HCT116 (cell line): ENCODE measurements around the gene EDNRA. TPM values are rescaled to one million over a fixed set of nuclear protein-coding genes. Genes with fewer than 3 reads are reported as not detected.
A peak's percentile ranks its signal among the peaks of the same experiment; 100 is the strongest.

Experiments
- ATAC-seq: fragments of 200-7000 bp; cut with Tn5 transposase; 2 replicates; pipeline ENCODE4 v1.9.1; 2020; ENCODE audit warnings: mild to moderate bottlenecking, moderate library complexity
- BruUV-seq: library from RNA; stranded (reverse); fragments of 400-500 nt; replicated peaks from 2 replicates; lab custom pipeline; 2021; lab: Mats Ljungman, UMichigan
- CTCF ChIA-PET: fragments of 300-600 bp; sonication (Branson Sonifier 250); formaldehyde crosslinking; loops from one replicate; lab custom pipeline; 2021; ENCODE audit warnings: antibody characterized with exemption; lab: Charles Lee
- POLR2A ChIA-PET: fragments of 300-600, 350-600 bp; sonication (Branson Sonifier 250); formaldehyde crosslinking; loops from one replicate; lab custom pipeline; 2021; ENCODE audit warnings: antibody characterized with exemption; lab: Charles Lee
- RAD21 ChIA-PET, 2 experiments: fragments of 300-600 bp; sonication (Branson Sonifier 250); formaldehyde crosslinking; loops; one replicate each; lab custom pipeline; 2023; ENCODE audit warnings: low total read pairs in 2 of 2; ENCODE audit not compliant: uncharacterized antibody in 2 of 2, unreplicated experiment in 2 of 2, low non-redundant PET in 1 of 2; lab: Charles Lee
- DNase-seq: peaks from one replicate; pipeline ENCODE4 v3.0.0-alpha.2; 2010; ENCODE audit warnings: low read depth, low spot score
- H2AFZ ChIP-seq: fragments of 200-600 bp; shearing (Covaris generic), sonication (generic); 2 replicates; pipeline ENCODE4 v1.6.1; 2017; ENCODE audit warnings: low read depth, mixed run types, mixed read lengths, antibody characterized with exemption, low read length; ENCODE audit not compliant: poor library complexity, severe bottlenecking
- H3K27ac ChIP-seq: 2 replicates; pipeline ENCODE4 v1.5.1; 2012; ENCODE audit warnings: low read depth, low read length
- H3K27me3 ChIP-seq: fragments of 200-600 bp; sonication (generic); 2 replicates; pipeline ENCODE4 v1.6.1; 2016; ENCODE audit warnings: mixed run types, low read length, mixed read lengths; ENCODE audit not compliant: insufficient read depth
- H3K36me3 ChIP-seq, 2 experiments: fragments of 200-500 bp in 1 of 2; fragments of 200-600 bp in 1 of 2; sonication (Bioruptor generic) in 1 of 2; sonication (generic) in 1 of 2; 2 replicates each; pipeline versions ENCODE4 v1.5.1 to v1.6.1; 2014 to 2016; ENCODE audit warnings: low read length in 2 of 2, inconsistent platforms in 1 of 2, mixed read lengths in 1 of 2, mixed run types in 1 of 2; ENCODE audit not compliant: insufficient read depth in 2 of 2, control insufficient read depth in 1 of 2
- H3K4me1 ChIP-seq, 2 experiments: fragments of 200-600 bp in 1 of 2; sonication (generic) in 1 of 2; 2 replicates each; pipeline versions ENCODE4 v1.5.1 to v1.6.1; 2012 to 2017; ENCODE audit warnings: low read length in 2 of 2, inconsistent platforms in 1 of 2, mild to moderate bottlenecking in 1 of 2, mixed read lengths in 1 of 2, mixed run types in 1 of 2, moderate library complexity in 1 of 2; ENCODE audit not compliant: insufficient read depth in 2 of 2, control insufficient read depth in 1 of 2
- H3K4me2 ChIP-seq: fragments of 200-600 bp; sonication (generic); 2 replicates; pipeline ENCODE4 v1.6.1; 2017; ENCODE audit warnings: mixed run types, low read length, mixed read lengths
- H3K4me3 ChIP-seq, 2 experiments: fragments of 200-600 bp in 1 of 2; sonication (generic) in 1 of 2; replicated peaks in 1 of 2; 2 replicates each; pipeline ENCODE4 v1.5.1; 2011 to 2016; ENCODE audit warnings: low read length in 2 of 2, control low read depth in 1 of 2, low read depth in 1 of 2, mild to moderate bottlenecking in 1 of 2, mixed read lengths in 1 of 2, mixed run types in 1 of 2
- H3K79me2 ChIP-seq: fragments of 200-600 bp; sonication (generic); 2 replicates; pipeline ENCODE4 v1.6.1; 2017; ENCODE audit warnings: mild to moderate bottlenecking, mixed run types, low read length, moderate library complexity, mixed read lengths; ENCODE audit not compliant: insufficient read depth
- H3K9ac ChIP-seq: fragments of 200-600 bp; sonication (generic); 2 replicates; pipeline ENCODE4 v1.6.1; 2016; ENCODE audit warnings: low read length, mixed read lengths
- H3K9me2 ChIP-seq: fragments of 200-600 bp; sonication (generic), shearing (Covaris generic); 2 replicates; pipeline ENCODE4 v1.6.1; 2017; ENCODE audit warnings: mixed run types, mild to moderate bottlenecking, moderate library complexity; ENCODE audit not compliant: insufficient read depth
- H3K9me3 ChIP-seq, 2 experiments: fragments of 200-500 bp in 1 of 2; fragments of 200-600 bp in 1 of 2; sonication (Bioruptor generic) in 1 of 2; sonication (generic) in 1 of 2; 2 replicates each; pipeline ENCODE4 v1.6.1; 2014 to 2017; ENCODE audit warnings: low read length in 2 of 2, mixed read lengths in 2 of 2, inconsistent platforms in 1 of 2, low read depth in 1 of 2, mild to moderate bottlenecking in 1 of 2, mixed run types in 1 of 2, moderate library complexity in 1 of 2; ENCODE audit not compliant: control insufficient read depth in 1 of 2, insufficient read depth in 1 of 2
- H4K20me1 ChIP-seq: fragments of 200-600 bp; sonication (generic), shearing (Covaris generic); 2 replicates; pipeline ENCODE4 v1.6.1; 2017; ENCODE audit warnings: mixed run types, mild to moderate bottlenecking, moderate library complexity; ENCODE audit not compliant: insufficient read depth
- EGR1 ChIP-seq: IDR thresholded peaks from 2 replicates; pipeline ENCODE4 v1.6.1; 2012; ENCODE audit warnings: low read depth
- ELF1 ChIP-seq: IDR thresholded peaks from 2 replicates; pipeline ENCODE4 v1.6.1; 2012; ENCODE audit warnings: low read depth, borderline replicate concordance
- EZH2phosphoT487 ChIP-seq: fragments of 200-600 bp; IDR thresholded peaks from 2 replicates; pipeline ENCODE4 v1.6.1; 2018; ENCODE audit warnings: antibody characterized with exemption, borderline replicate concordance
- JUND ChIP-seq: IDR thresholded peaks from 2 replicates; pipeline ENCODE4 v1.6.1; 2012
- RAD21 ChIP-seq: IDR thresholded peaks from 2 replicates; pipeline ENCODE4 v1.6.1; 2012; ENCODE audit warnings: low read depth, mild to moderate bottlenecking
- REST ChIP-seq: IDR thresholded peaks from 2 replicates; pipeline ENCODE4 v1.6.1; 2012; ENCODE audit warnings: low read depth
- SIN3A ChIP-seq: IDR thresholded peaks from 2 replicates; pipeline ENCODE4 v1.6.1; 2012; ENCODE audit warnings: low read depth
- SP1 ChIP-seq: IDR thresholded peaks from 2 replicates; pipeline ENCODE4 v1.6.1; 2012; ENCODE audit warnings: low read depth
- SRF ChIP-seq: IDR thresholded peaks from 2 replicates; pipeline ENCODE4 v1.6.1; 2012; ENCODE audit warnings: low read depth
- TCF7L2 ChIP-seq: IDR thresholded peaks from 2 replicates; pipeline ENCODE4 v1.7.0; 2011; ENCODE audit warnings: borderline replicate concordance, inconsistent platforms; ENCODE audit not compliant: insufficient read depth, insufficient read length; ENCODE audit errors: extremely low read depth
- YY1 ChIP-seq: IDR thresholded peaks from 2 replicates; pipeline ENCODE4 v1.6.1; 2011; ENCODE audit warnings: low read length, low read depth, moderate library complexity, mild to moderate bottlenecking; ENCODE audit not compliant: insufficient replicate concordance; ENCODE audit errors: extremely low read depth
- ZBTB33 ChIP-seq: IDR thresholded peaks from 2 replicates; pipeline ENCODE4 v1.6.1; 2011; ENCODE audit warnings: mild to moderate bottlenecking, low read length, moderate library complexity; ENCODE audit not compliant: insufficient replicate concordance; ENCODE audit errors: extremely low read depth
- ZFX ChIP-seq: fragments of 450-650 bp; IDR thresholded peaks from 2 replicates; pipeline ENCODE4 v1.6.1; 2017
- ZNF274 ChIP-seq: fragments of 200-500 bp; sonication (Bioruptor generic); IDR thresholded peaks from 2 replicates; pipeline ENCODE4 v1.6.1; 2014; ENCODE audit warnings: mild to moderate bottlenecking, low read depth, low read length, inconsistent platforms
- intact Hi-C: fragments of 100-400 bp; cut with micrococcal nuclease; formaldehyde crosslinking; loops from 2 replicates; pipeline ENCODE4 v1.10.0; 2022
- total RNA-seq: library from RNA; stranded (reverse); gene quantifications from one replicate; pipeline ENCODE4 v1.2.1, GENCODE V29; 2021; ENCODE audit not compliant: unreplicated experiment
- TF ChIP-seq, protein P1 (sequence below), 3 experiments: fragments of 200-600 bp in 1 of 3; sonication (generic) in 1 of 3; IDR thresholded peaks in 2 of 3; conservative IDR thresholded peaks in 1 of 3; 2 replicates each; pipeline ENCODE4 v1.5.1; 2012 to 2017; ENCODE audit warnings: low read depth in 2 of 3, low read length in 2 of 3, antibody characterized with exemption in 1 of 3, borderline replicate concordance in 1 of 3, control low read depth in 1 of 3, mild to moderate bottlenecking in 1 of 3, mixed read lengths in 1 of 3, mixed run types in 1 of 3, moderate library complexity in 1 of 3; ENCODE audit not compliant: insufficient read depth in 1 of 3

Gene EDNRA
- total RNA-seq, 1 experiment from 2014 or later, result 2.0 TPM

DNA sequence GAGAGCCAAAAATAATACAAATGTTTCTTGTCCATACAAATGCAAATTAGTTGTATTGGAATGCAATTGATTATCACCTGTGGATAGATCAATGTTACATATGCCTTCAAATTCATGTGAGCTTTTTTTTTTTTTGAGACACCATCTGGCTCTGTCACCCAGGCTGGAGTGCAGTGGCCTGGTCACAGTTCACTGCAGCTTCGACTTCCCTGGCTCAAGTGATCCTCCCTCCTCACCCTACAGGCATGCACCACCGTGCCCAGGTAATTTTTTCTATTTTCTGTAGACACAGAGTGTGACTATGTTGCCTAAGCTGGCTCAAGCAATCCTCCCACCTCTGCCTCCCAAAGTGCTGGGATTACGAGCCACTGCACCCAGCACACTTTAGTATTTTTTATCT lies 97.7 kb downstream of the EDNRA start:
- H4K20me1 ChIP-seq, result no peaks in the 10 kb centered on the region
- H2AFZ ChIP-seq, result peak overlapping the region; percentile 45
- ATAC-seq, result no peak
- TF ChIP-seq ZFX, result no peak
- no peak for TF ChIP-seq ELF1
- no peak for TF ChIP-seq SP1
- no peak for TF ChIP-seq EGR1
- TF ChIP-seq ZBTB33, result no peak
- no peak for TF ChIP-seq JUND
- no peak for TF ChIP-seq SRF
- TF ChIP-seq REST, result no peak
- no peak for TF ChIP-seq YY1
- TF ChIP-seq, protein P1, sequence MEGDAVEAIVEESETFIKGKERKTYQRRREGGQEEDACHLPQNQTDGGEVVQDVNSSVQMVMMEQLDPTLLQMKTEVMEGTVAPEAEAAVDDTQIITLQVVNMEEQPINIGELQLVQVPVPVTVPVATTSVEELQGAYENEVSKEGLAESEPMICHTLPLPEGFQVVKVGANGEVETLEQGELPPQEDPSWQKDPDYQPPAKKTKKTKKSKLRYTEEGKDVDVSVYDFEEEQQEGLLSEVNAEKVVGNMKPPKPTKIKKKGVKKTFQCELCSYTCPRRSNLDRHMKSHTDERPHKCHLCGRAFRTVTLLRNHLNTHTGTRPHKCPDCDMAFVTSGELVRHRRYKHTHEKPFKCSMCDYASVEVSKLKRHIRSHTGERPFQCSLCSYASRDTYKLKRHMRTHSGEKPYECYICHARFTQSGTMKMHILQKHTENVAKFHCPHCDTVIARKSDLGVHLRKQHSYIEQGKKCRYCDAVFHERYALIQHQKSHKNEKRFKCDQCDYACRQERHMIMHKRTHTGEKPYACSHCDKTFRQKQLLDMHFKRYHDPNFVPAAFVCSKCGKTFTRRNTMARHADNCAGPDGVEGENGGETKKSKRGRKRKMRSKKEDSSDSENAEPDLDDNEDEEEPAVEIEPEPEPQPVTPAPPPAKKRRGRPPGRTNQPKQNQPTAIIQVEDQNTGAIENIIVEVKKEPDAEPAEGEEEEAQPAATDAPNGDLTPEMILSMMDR (IDR thresholded peaks at IDR 0.05 in 2 of 3, conservative IDR thresholded peaks at IDR 0.05 in 1 of 3; ENCODE audit: borderline replicate concordance in 1 of 3, insufficient read depth in 1 of 3, low read depth in 2 of 3, low read length in 2 of 3), result no peak
- TF ChIP-seq ZNF274, result no peak
- no peak for TF ChIP-seq RAD21
- TF ChIP-seq SIN3A, result no peak
- TF ChIP-seq TCF7L2, result no peak
- no peak for TF ChIP-seq EZH2phosphoT487
- H3K27ac ChIP-seq, result no peak overlapping the region
- H3K9me3 ChIP-seq, result no peaks in the 10 kb centered on the region
- CTCF ChIA-PET, result no interaction called here
- intact Hi-C loops, result no loop called here
- no TSS peak for BruUV-seq
- RAD21 ChIA-PET, result no interaction called here
- peaks cover 8 to 12% of the 10 kb centered on the region in 2 experiments; a peak in 3 of 4 replicates for H3K4me1 ChIP-seq
- no peak overlapping the region for H3K4me3 ChIP-seq
- no peaks in the 10 kb centered on the region for H3K36me3 ChIP-seq
- H3K9ac ChIP-seq, result no peak overlapping the region
- DNase-seq, result no peak
- H3K79me2 ChIP-seq, result no peaks in the 10 kb centered on the region
- H3K27me3 ChIP-seq, result no peaks in the 10 kb centered on the region
- POLR2A ChIA-PET, result no interaction called here
- H3K9me2 ChIP-seq, result no peaks in the 10 kb centered on the region
- H3K4me2 ChIP-seq, result peak overlapping the region; percentile 43; the same call in 1 of the 2 replicates
